ENCODE measurements around the gene OR5K2. TPM values are rescaled to one million over a fixed set of nuclear protein-coding genes. Genes with fewer than 3 reads are reported as not detected.

The OR5K2 gene
- total RNA-seq: not detected in 2 replicates

GRCh38 chr3:98497381-98497780 is at the start of gene OR5K2:
OR5K2 (plus strand) TSS chr3:98497681; CDS start chr3:98497681, 0 bp downstream.

GRCh38 chr3:98462901-98463300 is 34.6 kb upstream of the OR5K2 start, which contains the start of gene OR5K1:
OR5K1 (plus strand) TSS chr3:98463201; CDS start chr3:98469577, 6,376 bp downstream.

DNA sequence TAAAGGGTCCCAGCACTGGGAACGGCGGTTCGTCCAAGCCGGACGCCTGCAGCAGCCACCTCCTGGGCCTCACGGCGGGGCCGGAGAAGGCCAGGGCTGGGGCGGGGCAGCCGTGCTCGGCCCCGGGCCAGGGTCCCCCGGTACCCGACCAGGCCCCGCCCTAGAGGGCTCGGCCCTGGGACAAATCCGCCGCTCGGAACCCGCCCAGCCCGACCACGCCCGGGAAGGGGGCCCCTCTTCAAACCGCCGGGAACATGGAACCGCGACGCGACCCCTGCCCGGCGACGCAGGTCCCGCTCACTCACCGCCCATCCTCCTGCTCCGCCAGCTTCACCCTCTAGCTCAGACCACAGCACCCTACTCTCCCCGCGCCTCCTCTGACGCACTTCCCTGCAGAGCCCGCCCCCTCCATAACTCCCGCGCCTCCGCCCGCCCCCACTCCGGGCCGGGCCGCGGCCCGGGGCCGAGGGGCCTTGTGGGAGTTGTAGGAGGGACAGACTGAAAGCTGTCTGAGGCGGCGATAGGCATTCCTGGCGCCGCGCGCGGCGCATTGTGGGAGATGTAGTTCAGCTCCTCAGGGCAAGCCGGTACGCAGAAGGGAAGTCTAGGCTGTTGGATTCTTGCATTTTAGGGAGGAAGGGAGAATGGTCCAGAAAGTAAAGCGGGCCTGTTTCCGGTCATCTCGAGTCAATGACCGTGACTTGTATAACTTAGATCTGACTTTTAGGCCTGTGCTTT is 25.2 kb downstream of the OR5K2 start, which contains the start of gene CLDND1:
TSS of gene CLDND1 (minus strand) at position 359 of the 738 bp plus-strand sequence. CDS start 1,478 bp downstream, outside the sequence.

GRCh38 chr3:98531622-98532274 is 34.3 kb downstream of the OR5K2 start, which contains the start of gene GPR15:
GPR15 (plus strand) TSS chr3:98531978; CDS start chr3:98532034, 56 bp downstream.

Small RNA genes within 50 kb of the gene (small RNA-seq; reads per million reads assigned to genes)
- not detected for gene RPL38P4 (ENCODE audit: low replicate concordance)

Other genes with a start within 250 kb of the OR5K2 start
- not detected in 2 replicates for gene OR5H6, start 233.4 kb upstream of the OR5K2 start, total RNA-seq
- not detected in 2 replicates for gene OR5H2, start 215.2 kb upstream of the OR5K2 start, total RNA-seq
- not detected in 2 replicates for gene OR5K4, start 143.8 kb upstream of the OR5K2 start, total RNA-seq
- gene OR5K3, start 107.0 kb upstream of the OR5K2 start, total RNA-seq: not detected in 2 replicates
- gene OR5K1, start 34.5 kb upstream of the OR5K2 start, total RNA-seq: not detected in 2 replicates
- 142 and 235 TPM in 2 replicates for gene CLDND1, start 25.2 kb downstream of the OR5K2 start, total RNA-seq
- gene GPR15, start 34.3 kb downstream of the OR5K2 start, total RNA-seq: not detected in 2 replicates
- gene CPOX, start 95.9 kb downstream of the OR5K2 start, total RNA-seq: 18.2 and 50.8 TPM in 2 replicates